Activated T-cell treated with anti-CD3 and anti-CD28 coated beads for 24 hours (primary cell): Measurements from ENCODE around the gene EPB41L1.

Source experiments
- DNase-seq: peaks from one replicate; pipeline ENCODE4 v3.0.0-alpha.2; 2020; ENCODE audit warnings: low read depth

EPB41L1 gene

GRCh38 chr20:36228770-36229169, 74.2 kb downstream of the EPB41L1 start:
- DNase-seq = no peak

GRCh38 chr20:36230019-36230418, 75.5 kb downstream of the EPB41L1 start:
- no peak for DNase-seq

GRCh38 chr20:36231331-36231730, 76.8 kb downstream of the EPB41L1 start:
- no peak for DNase-seq

- no peak for DNase-seq
These were observed 80.3 kb downstream of the EPB41L1 start for GRCh38 chr20:36234771-36235320.

- DNase-seq = peak; percentile 74
These were observed 81.6 kb downstream of the EPB41L1 start, which contains the start of gene AAR2 for GRCh38 chr20:36235892-36236785. Gene AAR2, plus strand, starts transcription at chr20:36236478. Its CDS starts 3,391 bp downstream, at chr20:36239869.

- no peak for DNase-seq
These were observed 82.2 kb downstream of the EPB41L1 start for GRCh38 chr20:36236786-36237121.

GRCh38 chr20:36237477-36237876, 82.9 kb downstream of the EPB41L1 start:
- no peak for DNase-seq

- no peak for DNase-seq
These were observed 83.6 kb downstream of the EPB41L1 start for GRCh38 chr20:36238153-36238552.

GRCh38 chr20:36238760-36239159, 84.2 kb downstream of the EPB41L1 start:
- no peak for DNase-seq

- DNase-seq = no peak
These were observed 85.5 kb downstream of the EPB41L1 start for GRCh38 chr20:36240076-36240475.

GRCh38 chr20:36241678-36242077, 87.1 kb downstream of the EPB41L1 start:
- DNase-seq = no peak

- DNase-seq = no peak
These were observed 89.2 kb downstream of the EPB41L1 start for GRCh38 chr20:36243726-36244125.

GRCh38 chr20:36246401-36246800, 91.9 kb downstream of the EPB41L1 start:
- no peak for DNase-seq

- DNase-seq = no peak
These were observed 94.3 kb downstream of the EPB41L1 start for GRCh38 chr20:36248836-36249235.

- DNase-seq = no peak
These were observed 94.9 kb downstream of the EPB41L1 start for GRCh38 chr20:36249450-36249849.

- no peak for DNase-seq
These were observed 96.9 kb downstream of the EPB41L1 start for GRCh38 chr20:36251426-36251825.

- DNase-seq = no peak
These were observed 98.0 kb downstream of the EPB41L1 start for GRCh38 chr20:36252511-36252910.

GRCh38 chr20:36253036-36253435, 98.5 kb downstream of the EPB41L1 start:
- DNase-seq = no peak

GRCh38 chr20:36254076-36254475, 99.5 kb downstream of the EPB41L1 start:
- no peak for DNase-seq

- DNase-seq = no peak
These were observed 100.9 kb downstream of the EPB41L1 start for GRCh38 chr20:36255445-36255844.

- no peak for DNase-seq
These were observed 104.9 kb downstream of the EPB41L1 start for GRCh38 chr20:36259177-36260061.

GRCh38 chr20:36260316-36260715, 105.8 kb downstream of the EPB41L1 start:
- DNase-seq = no peak
